Suprapubic skin (tissue), 4 donors: ENCODE measurements around the gene ABCA13. TPM values are rescaled to one million over a fixed set of nuclear protein-coding genes. Genes with fewer than 3 reads are reported as not detected.

ENCODE experiments used
- DNase-seq, 2 donors: peaks; one replicate each; pipeline ENCODE4 v3.0.0-alpha.2; 2019; ENCODE audit warnings: low spot score in 2 of 2
- H3K27ac ChIP-seq: fragments of 200-600 bp; sonication (generic); one replicate; pipeline ENCODE4 v1.5.1; 2019
- H3K27me3 ChIP-seq: fragments of 200-600 bp; sonication (generic); one replicate; pipeline ENCODE4 v1.5.1; 2019
- H3K36me3 ChIP-seq: fragments of 200-600 bp; sonication (generic); one replicate; pipeline ENCODE4 v1.5.1; 2019
- H3K4me1 ChIP-seq: fragments of 200-600 bp; sonication (generic); one replicate; pipeline ENCODE4 v1.5.1; 2019
- H3K4me3 ChIP-seq: fragments of 200-600 bp; sonication (generic); one replicate; pipeline ENCODE4 v1.5.1; 2019; ENCODE audit warnings: mild to moderate bottlenecking
- H3K9me3 ChIP-seq: fragments of 200-600 bp; sonication (generic); one replicate; pipeline ENCODE4 v1.5.1; 2019
- CTCF ChIP-seq, 2 donors: fragments of 200-600 bp in 1 of 2; fragments of 450-650 bp in 1 of 2; sonication (generic) in 1 of 2; IDR thresholded peaks; one replicate each; pipeline ENCODE4 v1.5.1; 2016 to 2019; ENCODE audit warnings: antibody characterized with exemption in 2 of 2, mild to moderate bottlenecking in 1 of 2, moderate library complexity in 1 of 2
- EP300 ChIP-seq: sonication (generic); formaldehyde crosslinking; IDR thresholded peaks from one replicate; pipeline ENCODE4 v1.6.1; 2017; ENCODE audit warnings: antibody characterized with exemption
- POLR2A ChIP-seq, 2 donors: fragments of 450-650 bp; IDR thresholded peaks; one replicate each; pipeline ENCODE4 v1.6.1; 2017; ENCODE audit warnings: antibody characterized with exemption in 2 of 2, mild to moderate bottlenecking in 2 of 2, moderate library complexity in 2 of 2
- POLR2AphosphoS5 ChIP-seq, 3 donors: sonication (generic); formaldehyde crosslinking; IDR thresholded peaks; one replicate each; pipeline ENCODE4 v1.6.1; 2017; ENCODE audit warnings: antibody characterized with exemption in 3 of 3
- WGBS: methylation state at CpG from one replicate; pipeline ENCODE4 v1.1.5; 2018; 5-methylcytosine and 5-hydroxymethylcytosine counted together
- total RNA-seq, 4 donors: library from RNA; depleted of rRNA; stranded (reverse); fragments of >200 nt; gene quantifications; one replicate each; pipeline ENCODE4 v1.1.0, GENCODE V29; 2016

ABCA13 gene
- total RNA-seq, 4 donors from 2014 or later = 0.64 to 4.7 (median 2.6) TPM

GRCh38 chr7:48307041-48307714, 135.9 kb downstream of the ABCA13 start:
- Histone ChIP-seq H3K9me3 (no peaks in the 10 kb centered on the region), H3K27me3 (no peaks in the 10 kb centered on the region), H3K4me3 (no peak overlapping the region), H3K4me1 (no peaks in the 10 kb centered on the region), H3K27ac (no peak overlapping the region), H3K36me3 (no peaks in the 10 kb centered on the region)
- TF ChIP-seq EP300 (no peak), POLR2AphosphoS5 (IDR thresholded peaks at IDR 0.05) (no peak), POLR2A (IDR thresholded peaks at IDR 0.05) (no peak), CTCF (IDR thresholded peaks at IDR 0.05) (no peak)
- no peak for DNase-seq
- WGBS = 70% methylated on average over 4 of the region's 4 CpGs

GRCh38 chr7:48309720-48310119, 138.5 kb downstream of the ABCA13 start:
- TF ChIP-seq POLR2A (IDR thresholded peaks at IDR 0.05) = no peak
- TF ChIP-seq CTCF (IDR thresholded peaks at IDR 0.05) = no peak
- TF ChIP-seq EP300 = no peak
- WGBS = 78% methylated on average over 12 of the region's 12 CpGs

GRCh38 chr7:48311464-48312100, 140.3 kb downstream of the ABCA13 start:
- DNase-seq = no peak
- H3K9me3 ChIP-seq = no peaks in the 10 kb centered on the region
- H3K27me3 ChIP-seq = no peaks in the 10 kb centered on the region
- TF ChIP-seq CTCF (IDR thresholded peaks at IDR 0.05) = no peak
- no peak for TF ChIP-seq POLR2AphosphoS5 (IDR thresholded peaks at IDR 0.05)
- TF ChIP-seq EP300 = no peak
- no peak for TF ChIP-seq POLR2A (IDR thresholded peaks at IDR 0.05)
- H3K4me1 ChIP-seq = no peaks in the 10 kb centered on the region
- no peak overlapping the region for H3K4me3 ChIP-seq
- H3K27ac ChIP-seq = no peak overlapping the region
- no peaks in the 10 kb centered on the region for H3K36me3 ChIP-seq
- 92% methylated on average over 6 of the region's 6 CpGs for WGBS

More at GRCh38 chr7:48309720-48310119, 138.5 kb downstream of the ABCA13 start:
- Histone ChIP-seq H3K9me3 (no peaks in the 10 kb centered on the region), H3K36me3 (no peaks in the 10 kb centered on the region), H3K4me3 (no peak overlapping the region), H3K4me1 (no peaks in the 10 kb centered on the region), H3K27me3 (no peaks in the 10 kb centered on the region), H3K27ac (no peak overlapping the region)
- no peak for DNase-seq

- H3K27ac ChIP-seq = no peak overlapping the region
- H3K9me3 ChIP-seq = no peaks in the 10 kb centered on the region
- H3K27me3 ChIP-seq = no peaks in the 10 kb centered on the region
- H3K4me3 ChIP-seq = no peak overlapping the region
- WGBS = 69% methylated on average over 1 of the region's 1 CpG
- H3K4me1 ChIP-seq = no peaks in the 10 kb centered on the region
- TF ChIP-seq POLR2AphosphoS5 (IDR thresholded peaks at IDR 0.05) (no peak), CTCF (IDR thresholded peaks at IDR 0.05) (no peak), POLR2A (IDR thresholded peaks at IDR 0.05) (no peak), EP300 (no peak)
- DNase-seq = no peak
- no peaks in the 10 kb centered on the region for H3K36me3 ChIP-seq
Measured at GRCh38 chr7:48312151-48312550, 140.9 kb downstream of the ABCA13 start.

- WGBS = 71% methylated on average over 3 of the region's 3 CpGs
Measured at GRCh38 chr7:48316768-48317167, 145.5 kb downstream of the ABCA13 start.

More at GRCh38 chr7:48316768-48317167, 145.5 kb downstream of the ABCA13 start:
- no peak overlapping the region for H3K27ac ChIP-seq
- no peaks in the 10 kb centered on the region for H3K9me3 ChIP-seq
- TF ChIP-seq POLR2A (IDR thresholded peaks at IDR 0.05) (no peak), CTCF (IDR thresholded peaks at IDR 0.05) (no peak), POLR2AphosphoS5 (IDR thresholded peaks at IDR 0.05) (no peak), EP300 (no peak)
- no peaks in the 10 kb centered on the region for H3K27me3 ChIP-seq
- H3K4me3 ChIP-seq = no peak overlapping the region
- no peak for DNase-seq
- no peaks in the 10 kb centered on the region for H3K4me1 ChIP-seq
- H3K36me3 ChIP-seq = no peaks in the 10 kb centered on the region
